Vagina (tissue), 2 donors: ENCODE data around the gene ABCD2.

Experiments used
- CTCF ChIP-seq, 3 experiments: fragments of 450-650 bp in 2 of 3; fragments of 200-600 bp in 1 of 3; sonication (generic) in 1 of 3; IDR thresholded peaks; one replicate each; pipeline ENCODE4 v1.5.1; 2017 to 2019; ENCODE audit warnings: antibody characterized with exemption in 3 of 3, mild to moderate bottlenecking in 2 of 3, moderate library complexity in 2 of 3
- POLR2AphosphoS5 ChIP-seq, 2 donors: sonication (generic); formaldehyde crosslinking; IDR thresholded peaks; one replicate each; pipeline ENCODE4 v1.9.0; 2017; ENCODE audit warnings: antibody characterized with exemption in 2 of 2, mild to moderate bottlenecking in 2 of 2, low read depth in 1 of 2; ENCODE audit not compliant: insufficient read depth in 1 of 2

- TF ChIP-seq CTCF (IDR thresholded peaks at IDR 0.05): no peak
- TF ChIP-seq POLR2AphosphoS5 (IDR thresholded peaks at IDR 0.05; ENCODE audit: insufficient read depth in 1 of 2, low read depth in 1 of 2): no peak
Observed at GRCh38 chr12:39632670-39633069, 13.1 kb upstream of the ABCD2 start.
